HG03045 (cell line): Measurements from ENCODE around the gene PIRT.
"Not testable (repeated sequence)": the region's sequence is repeated elsewhere in the genome, so short reads cannot be mapped to it uniquely, and the experiment has no call there.

ENCODE experiments used
- ATAC-seq: cut with Tn5 transposase; IDR thresholded peaks from one replicate; pipeline ENCODE4 v1.9.1; 2021; ENCODE audit warnings: mild to moderate bottlenecking, moderate library complexity; ENCODE audit not compliant: unreplicated experiment

The PIRT gene

DNA sequence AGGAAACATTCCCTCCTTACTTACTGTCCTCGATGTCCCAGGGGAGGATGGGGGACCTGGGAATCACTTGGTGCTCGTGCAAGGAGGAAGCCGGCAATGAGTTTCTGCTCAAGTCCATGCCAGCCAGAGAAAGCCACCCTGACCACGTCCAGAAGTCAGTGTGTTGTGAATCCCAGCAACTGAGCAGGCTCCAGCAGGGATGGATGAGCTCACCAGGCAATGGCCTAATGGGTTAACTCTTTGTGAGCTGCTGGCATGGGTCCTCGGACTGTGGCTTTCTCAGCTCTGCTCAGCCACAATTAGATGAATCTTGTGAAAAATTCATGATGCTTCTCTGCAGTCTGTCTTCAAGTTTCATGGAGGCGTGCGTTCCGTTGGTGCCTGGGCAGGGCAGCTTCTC lies at the start of gene PIRT:
Gene PIRT, minus strand, starts transcription at position 167 of the 400 bp plus-strand sequence. CDS start 12,442 bp downstream, outside the sequence.
- no peak for ATAC-seq

DNA sequence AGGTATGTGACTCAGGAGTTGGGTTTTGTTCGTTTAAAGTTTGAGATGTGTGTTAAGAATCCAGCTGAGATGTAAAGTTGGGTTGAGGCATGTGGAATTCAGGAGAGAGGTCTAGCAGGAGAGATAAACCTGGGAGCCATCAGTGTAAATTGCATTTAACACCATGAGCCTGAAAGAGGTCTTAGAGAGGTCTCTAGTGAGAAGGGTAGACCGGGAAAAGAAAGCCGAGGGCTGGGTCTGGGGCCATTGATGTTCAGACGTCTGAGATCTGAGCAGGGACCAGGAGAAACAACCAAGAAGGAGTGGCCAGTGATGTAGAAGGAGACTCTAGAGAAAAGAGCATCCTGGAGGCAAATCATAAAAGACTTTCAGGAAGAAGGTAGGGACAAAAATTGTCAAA lies 44.1 kb upstream of the PIRT start:
- ATAC-seq = no peak

DNA sequence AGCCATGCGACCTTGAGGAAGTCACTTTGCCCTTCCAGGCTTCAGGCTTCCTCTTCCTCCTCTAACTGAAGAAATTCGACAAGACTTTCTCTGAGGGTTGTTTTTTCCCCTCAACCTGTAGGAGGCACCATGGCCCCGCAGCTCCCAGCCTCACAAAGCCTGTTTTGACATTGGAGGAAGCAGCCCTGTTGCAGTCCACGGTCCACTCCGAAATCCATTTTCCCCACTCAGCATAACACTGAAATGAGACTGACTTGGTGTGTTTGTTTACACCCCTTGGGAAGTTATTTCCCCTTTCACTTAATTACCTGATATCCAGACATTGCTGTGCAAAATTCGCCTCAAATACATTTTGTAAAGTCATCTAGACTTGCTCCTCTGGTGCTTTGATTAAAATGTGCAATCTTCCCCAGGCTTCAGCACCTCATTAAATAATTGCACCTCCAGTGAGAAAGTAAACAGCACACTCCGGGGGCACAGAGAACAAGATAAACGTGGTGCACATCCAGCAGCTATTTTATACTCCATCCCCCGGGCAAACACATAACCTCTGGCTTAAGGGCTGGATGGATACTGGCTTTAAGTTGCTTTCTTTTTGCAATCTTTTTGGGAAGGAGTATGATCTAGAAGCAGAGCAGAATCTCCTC lies 41.4 kb upstream of the PIRT start:
- no peak for ATAC-seq

DNA sequence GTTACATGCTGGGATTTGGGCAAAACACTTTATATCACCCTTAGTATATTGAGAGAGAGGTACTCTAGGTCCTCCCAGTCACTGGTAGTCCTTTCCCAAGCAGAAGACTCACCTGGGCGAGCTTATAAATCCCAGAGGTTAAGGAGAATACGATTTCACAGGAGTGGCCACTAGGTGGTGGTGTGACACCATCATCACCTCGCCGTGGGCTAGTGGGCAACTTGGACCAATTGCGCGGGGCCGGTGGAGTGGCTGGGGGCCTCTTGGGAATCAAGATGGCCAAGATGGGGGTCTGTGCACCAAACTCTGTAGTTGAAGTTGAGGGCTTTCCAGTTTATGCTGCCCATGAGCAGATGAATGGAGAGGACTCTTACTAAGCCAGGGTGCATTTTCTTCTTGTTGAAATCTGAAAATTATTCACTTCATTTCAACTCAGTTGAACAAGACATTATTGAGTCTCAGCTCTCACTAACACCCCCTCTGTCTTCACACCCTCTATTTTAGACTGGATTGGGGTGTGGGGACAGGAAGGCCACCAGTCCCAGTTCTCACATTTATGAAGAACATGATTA lies 38.2 kb upstream of the PIRT start:
- ATAC-seq = no peak

DNA sequence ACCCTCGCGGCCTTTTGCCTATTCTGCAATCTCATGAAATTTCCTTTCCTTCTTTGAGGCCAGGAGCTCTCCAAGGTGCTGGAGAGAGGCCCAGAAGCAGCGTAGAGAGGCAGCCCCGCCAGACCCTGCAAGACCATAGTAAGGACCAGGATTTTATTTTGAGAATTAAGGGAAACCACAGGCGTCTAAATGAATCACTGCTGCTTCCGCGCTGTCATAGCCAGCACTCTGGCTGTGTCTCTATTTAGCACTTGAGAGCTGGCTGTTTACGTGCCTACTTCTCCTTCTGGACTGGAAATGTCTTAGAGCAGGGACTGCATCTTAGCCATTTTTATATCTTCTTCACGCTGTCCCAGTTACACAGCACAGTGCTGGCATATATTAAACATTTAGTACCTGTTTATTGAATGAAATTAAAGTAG lies 37.6 kb upstream of the PIRT start:
- no peak for ATAC-seq

DNA sequence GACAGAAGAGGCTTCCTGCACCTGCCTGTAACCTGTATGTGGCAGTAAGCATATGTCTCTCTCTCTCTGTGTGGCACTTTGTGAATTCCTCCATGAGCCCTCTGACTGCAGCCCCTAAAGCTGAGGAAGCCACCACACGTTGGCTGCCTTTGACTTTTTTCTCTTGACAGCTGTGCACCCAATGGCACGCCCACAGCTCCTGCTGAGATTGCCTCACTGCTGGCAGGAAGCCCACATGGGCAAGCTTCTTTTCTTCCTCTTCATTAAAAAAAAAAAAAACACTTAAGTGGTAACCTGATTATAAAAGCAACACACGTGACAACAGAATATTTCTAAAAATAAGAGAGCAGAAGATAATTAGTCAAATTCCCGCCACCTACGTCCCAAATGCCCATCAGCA lies 34.0 kb upstream of the PIRT start:
- ATAC-seq = no peak

DNA sequence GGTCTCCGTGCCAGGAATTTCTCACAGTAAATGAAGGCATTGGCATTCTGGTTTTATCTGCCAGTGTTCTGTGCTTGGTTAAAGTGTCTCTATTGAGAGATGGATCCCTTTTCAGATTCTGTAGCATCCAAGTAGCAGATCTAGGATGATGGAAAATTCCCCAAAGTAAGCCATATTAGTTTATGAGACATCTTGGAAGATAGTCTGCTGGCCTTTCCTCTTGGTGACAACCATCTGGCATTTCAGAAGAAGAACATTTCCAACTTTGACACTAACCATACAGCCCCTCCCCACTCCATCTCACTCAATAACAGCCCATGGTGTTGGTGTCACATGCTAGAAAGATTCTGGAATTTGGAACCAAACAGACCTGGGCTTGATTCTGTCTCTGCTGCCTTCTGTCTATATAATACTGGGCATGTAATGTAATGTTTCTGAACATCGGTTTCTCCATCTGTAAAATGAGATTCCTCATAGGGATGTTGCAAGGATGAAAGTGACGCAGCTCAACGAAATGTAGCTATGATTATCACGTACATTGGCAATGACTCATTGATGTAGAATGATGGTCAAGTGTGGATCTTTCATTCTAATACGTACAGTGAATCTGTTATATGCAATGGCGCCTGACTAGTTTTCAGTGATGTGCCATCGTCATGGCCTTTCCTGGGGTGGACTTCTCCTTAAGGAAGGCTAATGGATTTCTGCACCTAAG lies 32.6 kb upstream of the PIRT start:
- ATAC-seq = no peak

DNA sequence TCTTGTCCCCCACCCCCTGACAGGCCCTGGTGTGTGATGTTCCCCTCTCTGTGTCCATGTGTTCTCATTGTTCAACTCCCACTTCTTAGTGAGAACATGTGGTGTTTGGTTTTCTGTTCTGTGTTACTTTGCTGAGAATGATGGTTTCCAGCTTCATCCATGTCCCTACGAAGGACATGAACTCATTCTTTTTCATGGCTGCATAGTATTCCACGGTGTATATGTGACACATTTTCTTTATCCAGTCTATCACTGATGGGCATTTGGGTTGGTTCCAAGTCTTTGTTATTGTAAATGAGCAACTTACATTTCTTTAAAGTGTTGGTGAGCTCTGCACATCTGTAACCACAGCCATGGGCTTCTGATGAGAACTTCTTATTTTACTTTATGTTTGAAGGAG lies 30.9 kb upstream of the PIRT start:
- not testable (repeated sequence) for ATAC-seq

DNA sequence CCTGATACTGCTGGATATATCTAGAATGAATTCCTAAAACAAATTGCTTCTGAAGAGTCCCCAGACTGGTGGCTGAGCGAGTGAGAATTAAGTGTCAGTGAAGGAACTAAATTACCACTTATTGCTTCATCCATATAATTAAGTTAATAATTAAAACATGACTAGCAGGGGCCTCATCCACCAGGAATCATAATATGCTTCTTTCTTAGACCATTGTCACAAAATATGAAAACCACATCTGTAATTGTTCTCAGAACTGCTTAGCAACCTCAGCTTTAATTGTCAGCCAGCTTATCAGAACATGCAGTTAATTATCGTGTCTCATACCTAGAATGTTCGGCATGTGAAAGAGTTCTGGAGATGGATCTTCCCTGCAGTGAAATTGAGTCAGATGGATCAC lies 21.2 kb upstream of the PIRT start:
- ATAC-seq = no peak

DNA sequence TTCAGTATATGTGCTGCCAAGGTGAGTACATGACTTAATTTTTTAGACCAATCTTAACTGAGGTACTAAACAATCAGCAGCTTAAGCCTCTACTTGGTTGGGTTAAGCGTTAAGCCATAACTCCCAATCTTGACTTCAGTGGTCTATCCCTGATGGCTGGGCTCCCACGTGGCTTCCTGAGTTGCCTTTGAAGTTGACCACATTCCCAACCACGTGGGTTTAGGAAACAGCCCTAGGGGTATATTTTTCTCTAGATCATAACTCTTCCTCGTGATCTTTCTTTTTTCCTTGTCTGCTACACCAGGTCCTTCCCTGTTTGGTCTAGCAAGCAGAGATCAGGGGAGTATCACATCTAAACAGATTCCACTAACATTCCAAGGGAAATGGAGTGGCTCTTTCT lies 20.1 kb upstream of the PIRT start:
- ATAC-seq = no peak

DNA sequence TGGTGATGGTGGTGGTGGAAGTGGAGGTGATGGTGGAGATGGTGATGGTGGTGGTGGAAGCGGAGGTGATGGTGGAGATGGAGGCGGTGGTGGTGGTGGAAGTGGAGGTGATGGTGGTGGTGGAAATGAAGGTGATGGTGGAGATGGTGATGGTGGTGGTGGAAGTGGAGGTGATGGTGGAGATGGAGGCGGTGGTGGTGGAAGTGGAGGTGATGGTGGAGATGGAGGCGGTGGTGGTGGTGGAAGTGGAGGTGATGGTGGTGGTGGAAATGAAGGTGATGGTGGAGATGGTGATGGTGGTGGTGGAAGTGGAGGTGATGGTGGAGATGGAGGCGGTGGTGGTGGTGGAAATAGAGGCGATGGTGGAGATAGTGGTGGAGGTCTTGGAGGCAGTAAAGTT lies 8.7 kb upstream of the PIRT start:
- not testable (repeated sequence) for ATAC-seq

DNA sequence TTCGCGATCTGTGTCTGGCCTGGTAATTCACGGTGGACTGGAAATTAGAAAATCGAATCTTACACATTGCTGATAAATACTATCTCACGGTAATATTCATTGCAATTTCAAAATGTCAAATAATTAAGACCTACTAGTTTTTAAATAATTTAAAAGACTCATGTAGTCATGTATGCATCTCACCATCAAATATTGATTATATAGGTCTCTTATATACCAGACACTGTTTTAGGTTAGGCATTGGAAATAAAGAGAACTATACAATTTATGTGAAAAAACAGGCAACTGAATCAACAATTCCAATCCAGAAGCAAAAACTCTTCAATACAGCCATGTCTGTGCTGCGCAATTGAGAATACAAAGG lies 7.5 kb upstream of the PIRT start:
- ATAC-seq = no peak

DNA sequence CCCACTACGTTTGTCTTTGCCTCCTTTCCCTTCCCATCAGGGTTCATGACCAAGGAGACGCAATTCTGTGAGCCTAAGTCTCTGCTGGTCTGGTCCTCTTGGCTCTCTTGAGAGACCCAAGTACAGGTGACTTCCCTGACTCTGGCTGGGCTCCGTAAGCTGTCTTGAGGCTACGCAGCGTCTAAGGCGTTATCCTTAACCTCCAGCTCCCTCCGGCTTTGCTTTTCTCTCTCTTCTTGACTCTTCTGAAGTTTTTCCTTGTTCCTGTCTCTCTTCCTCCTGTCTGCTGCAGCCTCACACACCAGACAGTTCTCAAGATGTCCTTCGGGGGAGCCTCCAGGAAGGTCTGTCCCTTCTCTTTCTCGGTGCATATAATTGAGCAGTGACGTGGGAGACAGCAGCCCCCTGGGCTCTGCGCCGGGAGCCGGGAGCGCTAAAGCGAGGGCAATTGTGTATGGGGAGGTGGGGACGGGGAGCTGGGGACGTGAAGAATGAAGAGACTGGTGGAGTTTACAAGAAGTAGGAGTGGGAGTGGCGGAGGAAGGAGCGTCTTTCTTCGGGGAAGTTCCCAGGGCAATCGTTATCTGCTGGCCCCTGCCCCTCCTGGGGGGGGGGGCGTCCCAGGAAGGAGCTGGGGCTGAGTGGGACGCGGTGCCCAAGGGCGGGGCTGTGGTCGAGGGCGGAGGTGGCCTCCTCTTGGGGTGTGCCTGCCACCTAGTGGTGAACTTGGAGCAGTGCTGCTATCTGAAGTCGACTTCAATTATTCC lies 6.9 kb upstream of the PIRT start:
- peak; percentile 57 for ATAC-seq

DNA sequence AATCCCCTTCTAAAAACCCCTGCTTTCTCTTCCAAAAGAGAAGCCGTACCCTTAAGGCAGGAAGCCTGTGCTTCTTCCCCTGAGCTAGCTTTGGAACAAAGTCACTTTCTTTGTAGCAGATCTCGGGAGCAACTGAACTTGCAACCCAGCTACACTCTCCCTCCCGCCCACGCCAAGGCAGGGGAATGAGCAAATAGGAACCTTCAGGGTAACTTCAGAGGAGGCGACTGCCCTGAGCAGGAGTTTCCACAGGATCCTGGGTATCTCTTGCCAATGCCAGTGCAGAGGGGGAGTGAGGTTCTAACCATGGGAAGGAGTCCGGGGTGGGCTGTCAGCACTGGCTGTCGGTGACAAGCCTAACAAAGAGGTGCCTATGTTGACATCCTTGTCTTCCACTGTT lies 5.9 kb upstream of the PIRT start:
- no peak for ATAC-seq

DNA sequence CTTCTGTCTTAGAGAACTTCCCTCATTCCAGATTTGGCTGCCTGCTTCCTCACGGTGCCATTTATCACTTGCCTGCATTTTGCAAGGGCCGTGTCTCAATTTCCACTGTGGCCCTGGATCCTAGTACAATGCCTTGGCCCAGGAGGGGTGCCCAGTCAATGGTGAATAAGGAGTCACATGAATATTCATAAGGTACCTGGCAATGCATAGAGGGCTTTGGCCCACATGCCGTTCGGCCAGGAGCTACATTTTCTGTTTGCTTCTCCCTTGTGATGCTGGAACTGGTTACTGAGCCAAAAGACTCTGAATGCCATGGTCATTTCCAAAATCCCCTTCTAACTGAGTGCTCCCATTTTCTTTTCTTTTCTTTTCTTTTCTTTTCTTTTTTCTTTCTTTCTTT lies 4.8 kb upstream of the PIRT start:
- no peak for ATAC-seq

DNA sequence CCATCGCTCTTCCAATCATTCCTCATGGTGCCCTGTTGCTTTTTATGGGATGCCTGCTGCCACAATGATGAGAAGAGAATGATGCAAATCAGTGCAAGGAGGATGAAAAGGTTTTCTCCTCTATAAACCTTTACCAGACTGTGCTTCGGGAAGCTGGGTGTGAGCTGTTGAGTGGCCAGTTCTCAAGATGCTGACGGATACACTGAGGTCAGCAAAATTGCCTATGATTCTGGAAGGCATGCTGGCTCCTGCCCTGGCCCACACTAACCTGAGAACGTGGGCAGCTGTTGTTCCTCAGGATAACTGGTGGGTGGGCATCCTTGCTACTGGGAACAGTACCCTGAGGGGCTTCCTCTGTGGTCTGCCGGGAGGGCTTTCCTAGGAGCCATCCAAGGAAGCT lies 795 bp upstream of the PIRT start:
- ATAC-seq = no peak

DNA sequence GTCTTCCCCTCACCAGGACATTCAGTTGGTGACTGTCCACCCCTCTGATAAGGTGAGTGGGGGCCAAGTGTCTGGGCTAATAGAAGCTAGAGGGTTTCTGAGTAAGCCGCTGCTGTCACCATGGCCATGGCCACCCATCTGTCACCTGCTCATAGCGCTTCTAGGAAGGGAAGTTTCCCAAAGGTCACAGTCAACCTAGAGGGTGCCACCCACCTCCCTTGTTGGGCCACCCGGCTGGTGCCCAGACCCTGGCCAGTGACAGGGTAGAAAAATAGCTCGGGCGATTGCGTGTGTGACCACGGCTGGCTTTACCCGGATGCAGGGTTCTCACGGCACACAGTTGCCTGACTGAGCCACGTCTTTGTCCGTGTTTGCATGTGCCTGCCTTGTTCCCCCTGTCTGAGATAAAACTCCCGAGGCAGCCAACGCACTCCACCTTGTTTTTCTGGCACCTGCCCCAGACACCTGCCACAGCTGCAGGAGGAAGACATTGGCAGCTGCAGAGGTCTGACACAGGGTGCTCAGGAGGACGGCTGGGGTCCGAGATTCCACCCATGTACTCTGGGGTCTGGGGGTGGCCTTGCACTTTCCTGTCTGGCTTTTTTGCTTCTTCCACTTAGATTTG lies 809 bp downstream of the PIRT start:
- ATAC-seq = no peak

DNA sequence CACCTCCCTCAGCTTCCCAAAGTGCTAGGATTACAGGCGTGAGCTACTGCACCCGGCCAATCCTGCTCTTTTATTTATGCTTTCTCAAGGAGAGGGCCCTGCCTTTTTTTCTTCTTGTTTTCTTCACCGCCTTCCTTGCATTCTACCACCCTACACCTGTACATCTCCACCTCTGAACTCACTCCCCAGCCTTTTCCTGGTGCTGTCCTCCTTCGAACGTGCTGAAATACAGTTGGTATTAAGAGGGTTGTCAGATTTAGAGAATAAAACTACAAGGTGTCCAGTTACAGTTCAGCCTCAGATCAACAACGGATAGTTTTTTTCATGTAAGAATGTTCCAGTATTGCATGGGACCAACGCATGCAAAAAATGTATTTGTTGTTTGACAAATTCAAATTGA lies 1.7 kb downstream of the PIRT start:
- no peak for ATAC-seq

DNA sequence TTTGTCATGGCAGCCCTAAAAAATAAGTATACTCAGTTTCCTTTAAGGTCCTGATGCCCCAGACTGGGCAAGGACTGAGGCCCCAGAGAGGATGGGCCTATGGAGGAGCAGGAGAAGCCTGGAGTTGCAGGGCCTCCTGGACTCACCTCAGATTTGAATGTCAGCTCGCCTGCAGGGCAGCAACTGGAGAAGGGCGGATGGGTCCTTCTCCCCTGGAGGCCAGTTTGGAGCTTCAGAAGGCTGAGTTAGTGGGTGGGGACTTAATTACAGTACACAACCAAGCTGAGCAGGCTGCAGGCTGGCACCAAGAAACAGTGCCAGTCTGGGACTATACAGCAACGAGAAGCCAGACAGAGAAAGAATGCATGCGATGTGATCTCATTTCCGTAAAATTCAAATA lies 6.2 kb downstream of the PIRT start:
- no peak for ATAC-seq

DNA sequence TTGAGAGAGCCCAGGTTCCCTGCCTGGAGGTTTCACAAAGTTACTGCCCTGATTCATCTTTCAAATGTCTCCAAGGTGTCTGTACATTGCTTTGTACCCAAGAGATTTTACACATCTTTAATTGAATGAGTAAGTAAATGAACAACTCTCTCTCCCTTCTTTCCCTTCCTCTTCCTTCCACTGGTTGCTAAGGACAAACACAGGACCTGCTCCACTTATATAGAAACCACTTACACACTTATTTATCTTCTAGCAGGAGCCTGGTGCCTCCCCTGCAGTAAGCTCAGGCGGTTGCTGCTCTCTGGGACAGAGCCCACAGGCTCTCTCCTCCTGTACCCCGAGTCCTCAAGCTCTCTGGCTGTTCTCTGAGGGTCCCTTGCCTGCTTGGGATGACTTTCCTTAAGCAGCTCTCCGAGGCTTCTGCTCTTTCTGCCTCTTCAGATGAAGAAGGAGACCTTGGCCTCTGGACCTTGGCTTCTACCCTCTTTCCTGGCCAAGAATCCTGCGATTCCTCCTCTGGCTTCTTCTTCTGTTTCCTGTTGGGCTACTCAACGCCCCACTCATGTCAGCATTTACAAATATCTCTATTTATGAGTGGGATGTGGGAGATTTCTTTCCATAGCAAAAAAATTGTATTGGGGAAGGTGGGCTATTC lies 9.9 kb downstream of the PIRT start:
- no peak for ATAC-seq

DNA sequence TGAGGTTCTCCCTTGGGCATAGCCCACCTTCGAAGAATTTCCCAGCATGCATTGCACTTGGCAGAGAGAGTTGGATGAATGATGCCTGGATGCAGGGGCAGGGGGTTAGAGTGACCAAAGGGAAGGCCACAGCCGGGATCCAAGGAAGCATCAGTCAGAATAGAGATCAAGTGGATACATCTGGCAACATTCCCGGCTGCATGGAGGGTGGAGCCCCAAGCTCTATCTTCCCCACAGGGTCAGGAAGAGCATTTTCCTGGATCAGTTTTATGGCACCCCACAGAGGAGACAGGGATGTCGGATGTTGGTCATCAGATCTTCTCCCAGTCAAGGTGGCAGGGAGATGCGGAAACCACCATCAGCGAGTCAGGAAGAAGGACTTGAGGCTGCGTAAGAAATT lies 13.0 kb downstream of the PIRT start:
- ATAC-seq = no peak
